ACC112 (cell line): ENCODE measurements around the gene ERFE.

Source experiments
- H2AFZ ChIP-seq: fragments of 200-600 bp; sonication (generic); one replicate; pipeline ENCODE4 v1.6.0; 2017; ENCODE audit warnings: antibody characterized with exemption, low read length; ENCODE audit not compliant: unreplicated experiment
- H3K27ac ChIP-seq: fragments of 200-600 bp; sonication (generic); 2 replicates; pipeline ENCODE4 v1.5.1; 2014; ENCODE audit warnings: low read depth, mild to moderate bottlenecking, antibody characterized with exemption, low read length, moderate library complexity
- H3K27me3 ChIP-seq: fragments of 200-600 bp; sonication (generic); 2 replicates; pipeline ENCODE4 v1.6.1; 2014; ENCODE audit warnings: mild to moderate bottlenecking, antibody characterized with exemption, low read length, moderate library complexity, mixed read lengths; ENCODE audit not compliant: insufficient read depth
- H3K36me3 ChIP-seq: fragments of 200-600 bp; sonication (generic); 2 replicates; pipeline ENCODE4 v1.6.1; 2016; ENCODE audit warnings: mild to moderate bottlenecking, antibody characterized with exemption, low read length, moderate library complexity, mixed read lengths; ENCODE audit not compliant: insufficient read depth
- H3K4me1 ChIP-seq: fragments of 200-600 bp; sonication (generic); one replicate; pipeline ENCODE4 v1.6.1; 2016; ENCODE audit warnings: low read length, mixed read lengths; ENCODE audit not compliant: insufficient read depth, unreplicated experiment, control insufficient read depth
- H3K4me3 ChIP-seq: fragments of 200-600 bp; sonication (generic); 2 replicates; pipeline ENCODE4 v1.5.1; 2014; ENCODE audit warnings: mild to moderate bottlenecking, low read depth, low read length
- H3K79me2 ChIP-seq: fragments of 200-600 bp; sonication (generic); one replicate; pipeline ENCODE4 v1.6.0; 2016; ENCODE audit warnings: low read length; ENCODE audit not compliant: control insufficient read depth, unreplicated experiment, insufficient read depth

The ERFE gene

GRCh38 chr2:238174701-238175100 is 15.9 kb downstream of the ERFE start:
- Histone ChIP-seq H3K4me1 (peaks cover 19% of the 10 kb centered on the region), H3K79me2 (no peaks in the 10 kb centered on the region), H2AFZ (no peak overlapping the region), H3K36me3 (peaks cover 10% of the 10 kb centered on the region), H3K27me3 (no peaks in the 10 kb centered on the region), H3K27ac (no peak overlapping the region), H3K4me3 (no peak overlapping the region)

GRCh38 chr2:238176613-238177012 is 17.8 kb downstream of the ERFE start:
- no peak overlapping the region for H3K27ac ChIP-seq
- no peak overlapping the region for H3K4me3 ChIP-seq
- H3K36me3 ChIP-seq, result peaks cover 17% of the 10 kb centered on the region

GRCh38 chr2:238180554-238180953 is 21.8 kb downstream of the ERFE start:
- H3K27ac ChIP-seq, result no peak overlapping the region
- no peaks in the 10 kb centered on the region for H3K27me3 ChIP-seq
- H2AFZ ChIP-seq, result no peak overlapping the region
- H3K4me3 ChIP-seq, result no peak overlapping the region
- H3K36me3 ChIP-seq, result peaks cover 35% of the 10 kb centered on the region
- H3K4me1 ChIP-seq, result no peaks in the 10 kb centered on the region
- H3K79me2 ChIP-seq, result no peaks in the 10 kb centered on the region

More at GRCh38 chr2:238176613-238177012, 17.8 kb downstream of the ERFE start:
- Histone ChIP-seq H3K4me1 (peaks cover 3% of the 10 kb centered on the region), H3K27me3 (no peaks in the 10 kb centered on the region), H2AFZ (no peak overlapping the region), H3K79me2 (no peaks in the 10 kb centered on the region)

GRCh38 chr2:238182362-238182761 is 23.6 kb downstream of the ERFE start:
- H3K4me3 ChIP-seq, result no peak overlapping the region
- no peak overlapping the region for H3K27ac ChIP-seq
- no peaks in the 10 kb centered on the region for H3K4me1 ChIP-seq
- H3K27me3 ChIP-seq, result no peaks in the 10 kb centered on the region
- H3K36me3 ChIP-seq, result peaks cover 35% of the 10 kb centered on the region; the same call in 1 of the 2 replicates
- no peak overlapping the region for H2AFZ ChIP-seq
- no peaks in the 10 kb centered on the region for H3K79me2 ChIP-seq

GRCh38 chr2:238183821-238184220 is 25.1 kb downstream of the ERFE start:
- Histone ChIP-seq H3K27me3 (no peaks in the 10 kb centered on the region), H3K4me3 (no peak overlapping the region), H3K27ac (no peak overlapping the region), H3K4me1 (no peaks in the 10 kb centered on the region), H2AFZ (no peak overlapping the region), H3K79me2 (no peaks in the 10 kb centered on the region), H3K36me3 (peaks cover 48% of the 10 kb centered on the region)

- no peaks in the 10 kb centered on the region for H3K27me3 ChIP-seq
- no peaks in the 10 kb centered on the region for H3K79me2 ChIP-seq
- H3K4me1 ChIP-seq, result no peaks in the 10 kb centered on the region
- no peak overlapping the region for H3K27ac ChIP-seq
- H3K36me3 ChIP-seq, result peaks cover 39% of the 10 kb centered on the region
- no peak overlapping the region for H2AFZ ChIP-seq
- H3K4me3 ChIP-seq, result no peak overlapping the region
These were observed 29.1 kb downstream of the ERFE start for GRCh38 chr2:238187618-238188548.

- Histone ChIP-seq H3K79me2 (peaks cover 19% of the 10 kb centered on the region), H3K4me3 (no peak overlapping the region), H3K36me3 (peaks cover 45% of the 10 kb centered on the region), H3K27me3 (no peaks in the 10 kb centered on the region), H3K27ac (no peak overlapping the region), H3K4me1 (no peaks in the 10 kb centered on the region), H2AFZ (no peak overlapping the region)
These were observed 31.7 kb downstream of the ERFE start for GRCh38 chr2:238190445-238190844.

GRCh38 chr2:238202326-238203093 is 43.7 kb downstream of the ERFE start:
- peak overlapping the region; percentile 92 for H2AFZ ChIP-seq
- peaks cover 22% of the 10 kb centered on the region for H3K4me1 ChIP-seq
- H3K4me3 ChIP-seq, result peak overlapping the region; percentile 91
- peaks cover 59% of the 10 kb centered on the region for H3K79me2 ChIP-seq
- H3K27ac ChIP-seq, result peak overlapping the region; percentile 54; the same call in 1 of the 2 replicates
- peaks cover 4% of the 10 kb centered on the region; the same call in 1 of the 2 replicates for H3K27me3 ChIP-seq
- H3K36me3 ChIP-seq, result no peaks in the 10 kb centered on the region

GRCh38 chr2:238203094-238203972 is 44.6 kb downstream of the ERFE start, which contains the start of gene ILKAP:
TSS of gene ILKAP (minus strand) at chr2:238203695. CDS start at chr2:238203553, 142 bp downstream.
- Histone ChIP-seq H3K4me3 (peak within 1 kb of the TSS; percentile 91), H3K27ac (peak within 1 kb of the TSS; percentile 54), H3K79me2 (peaks cover 50% of the 10 kb centered on the region), H3K4me1 (peaks cover 22% of the 10 kb centered on the region), H3K36me3 (no peaks in the 10 kb centered on the region), H3K27me3 (peaks cover 12% of the 10 kb centered on the region), H2AFZ (peak within 1 kb of the TSS; percentile 92)
